Panc1 (cell line): ENCODE data around the gene CUL9.

Experiments used
- CTCF ChIP-seq: fragments of 450-650 bp; IDR thresholded peaks from 2 replicates; pipeline ENCODE4 v1.5.1; 2017; ENCODE audit warnings: mild to moderate bottlenecking
- POLR2AphosphoS5 ChIP-seq: IDR thresholded peaks from 2 replicates; pipeline ENCODE4 v1.6.1; 2012; ENCODE audit warnings: mild to moderate bottlenecking, low read depth, low read length, moderate library complexity
- SIN3A ChIP-seq: IDR thresholded peaks from 2 replicates; pipeline ENCODE4 v1.6.1; 2012; ENCODE audit warnings: low read depth, mild to moderate bottlenecking, low read length, moderate library complexity, borderline replicate concordance; ENCODE audit not compliant: insufficient read depth
- TCF7L2 ChIP-seq: IDR thresholded peaks from 2 replicates; pipeline ENCODE4 v1.6.1; 2011; ENCODE audit warnings: mild to moderate bottlenecking, low read depth, low read length, inconsistent platforms
- TF ChIP-seq, protein P1 (sequence below), 2 experiments: IDR thresholded peaks; 2 replicates each; pipeline ENCODE4 v1.6.1; 2011 to 2012; ENCODE audit warnings: low read depth in 2 of 2, control low read depth in 1 of 2, low read length in 1 of 2, mild to moderate bottlenecking in 1 of 2, moderate library complexity in 1 of 2; ENCODE audit not compliant: insufficient read depth in 1 of 2

DNA sequence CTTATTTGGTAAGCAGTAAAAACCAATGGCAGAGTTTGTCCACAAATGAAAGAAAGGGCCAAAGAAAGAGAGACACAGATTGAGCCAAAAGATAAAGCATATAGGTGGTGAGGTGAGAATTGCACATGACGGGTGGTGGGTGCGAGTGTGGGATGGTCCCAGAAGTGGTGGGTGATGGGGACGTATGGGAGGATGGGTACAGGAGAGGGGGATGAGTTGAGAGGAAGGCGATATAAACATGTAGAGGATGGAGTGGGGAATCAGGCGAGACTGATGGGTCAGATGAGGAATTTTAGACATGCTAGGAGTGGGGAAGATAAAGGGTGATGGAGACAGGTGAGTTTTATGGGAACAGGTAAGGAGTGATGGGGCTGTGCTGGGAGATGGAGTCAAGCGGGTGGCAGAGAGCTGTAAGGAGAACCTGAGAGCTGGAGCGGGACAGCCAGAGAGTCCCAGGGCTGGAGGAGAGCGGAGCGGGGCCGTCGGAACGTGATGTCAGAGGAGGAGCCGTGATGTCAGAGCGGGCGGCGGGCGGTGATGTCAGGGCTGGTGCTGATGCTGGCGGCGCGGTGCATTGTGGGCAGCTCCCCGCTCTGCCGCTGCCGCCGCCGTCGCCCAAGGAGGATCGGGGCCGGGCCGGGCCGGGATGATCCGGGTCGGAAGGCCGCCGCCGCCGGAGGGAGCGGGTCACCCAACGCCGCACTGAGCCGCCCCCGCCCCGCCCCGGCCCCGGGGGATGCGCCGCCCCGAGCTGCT lies 61.1 kb downstream of the CUL9 start, which contains the start of gene TTBK1:
- TF ChIP-seq, protein P1, sequence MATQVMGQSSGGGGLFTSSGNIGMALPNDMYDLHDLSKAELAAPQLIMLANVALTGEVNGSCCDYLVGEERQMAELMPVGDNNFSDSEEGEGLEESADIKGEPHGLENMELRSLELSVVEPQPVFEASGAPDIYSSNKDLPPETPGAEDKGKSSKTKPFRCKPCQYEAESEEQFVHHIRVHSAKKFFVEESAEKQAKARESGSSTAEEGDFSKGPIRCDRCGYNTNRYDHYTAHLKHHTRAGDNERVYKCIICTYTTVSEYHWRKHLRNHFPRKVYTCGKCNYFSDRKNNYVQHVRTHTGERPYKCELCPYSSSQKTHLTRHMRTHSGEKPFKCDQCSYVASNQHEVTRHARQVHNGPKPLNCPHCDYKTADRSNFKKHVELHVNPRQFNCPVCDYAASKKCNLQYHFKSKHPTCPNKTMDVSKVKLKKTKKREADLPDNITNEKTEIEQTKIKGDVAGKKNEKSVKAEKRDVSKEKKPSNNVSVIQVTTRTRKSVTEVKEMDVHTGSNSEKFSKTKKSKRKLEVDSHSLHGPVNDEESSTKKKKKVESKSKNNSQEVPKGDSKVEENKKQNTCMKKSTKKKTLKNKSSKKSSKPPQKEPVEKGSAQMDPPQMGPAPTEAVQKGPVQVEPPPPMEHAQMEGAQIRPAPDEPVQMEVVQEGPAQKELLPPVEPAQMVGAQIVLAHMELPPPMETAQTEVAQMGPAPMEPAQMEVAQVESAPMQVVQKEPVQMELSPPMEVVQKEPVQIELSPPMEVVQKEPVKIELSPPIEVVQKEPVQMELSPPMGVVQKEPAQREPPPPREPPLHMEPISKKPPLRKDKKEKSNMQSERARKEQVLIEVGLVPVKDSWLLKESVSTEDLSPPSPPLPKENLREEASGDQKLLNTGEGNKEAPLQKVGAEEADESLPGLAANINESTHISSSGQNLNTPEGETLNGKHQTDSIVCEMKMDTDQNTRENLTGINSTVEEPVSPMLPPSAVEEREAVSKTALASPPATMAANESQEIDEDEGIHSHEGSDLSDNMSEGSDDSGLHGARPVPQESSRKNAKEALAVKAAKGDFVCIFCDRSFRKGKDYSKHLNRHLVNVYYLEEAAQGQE (IDR thresholded peaks at IDR 0.05; ENCODE audit: insufficient read depth in 1 of 2, low read depth in 2 of 2, low read length in 1 of 2): no peak
- TF ChIP-seq CTCF: no peak
- no peak for TF ChIP-seq POLR2AphosphoS5
- TF ChIP-seq SIN3A: no peak
- no peak for TF ChIP-seq TCF7L2
